Measurements from ENCODE around the gene SORCS1.

The SORCS1 gene

GRCh38 chr10:107104026-107104652, 60.4 kb downstream of the SORCS1 start:
- no peak for DNase-seq (ENCODE audit: low spot score)

- DNase-seq (ENCODE audit: low spot score), result no peak
Observed at GRCh38 chr10:107103174-107104025, 61.1 kb downstream of the SORCS1 start.

DNA sequence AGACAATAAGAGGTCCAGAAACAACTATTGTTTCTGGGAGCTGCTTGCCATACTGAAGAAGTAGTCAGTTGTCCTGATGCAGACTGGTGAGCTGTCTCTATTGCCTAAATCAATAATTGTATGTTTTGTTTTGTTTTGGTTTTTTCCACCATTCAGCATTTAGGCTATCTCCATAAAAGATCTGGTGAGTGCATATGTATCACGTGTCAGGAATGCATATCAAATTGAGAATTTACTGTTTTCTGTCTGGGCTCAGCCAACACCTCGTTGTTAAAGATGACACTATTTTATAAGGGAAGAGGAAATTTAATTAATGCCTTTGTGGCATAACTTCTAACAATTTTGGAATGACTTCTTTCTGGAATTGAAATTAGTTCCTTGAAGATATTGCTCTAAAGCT, 66.2 kb downstream of the SORCS1 start:
- DNase-seq (ENCODE audit: low spot score), result no peak

- no peak for DNase-seq (ENCODE audit: low spot score)
Observed at GRCh38 chr10:107094824-107095522, 69.5 kb downstream of the SORCS1 start.

DNA sequence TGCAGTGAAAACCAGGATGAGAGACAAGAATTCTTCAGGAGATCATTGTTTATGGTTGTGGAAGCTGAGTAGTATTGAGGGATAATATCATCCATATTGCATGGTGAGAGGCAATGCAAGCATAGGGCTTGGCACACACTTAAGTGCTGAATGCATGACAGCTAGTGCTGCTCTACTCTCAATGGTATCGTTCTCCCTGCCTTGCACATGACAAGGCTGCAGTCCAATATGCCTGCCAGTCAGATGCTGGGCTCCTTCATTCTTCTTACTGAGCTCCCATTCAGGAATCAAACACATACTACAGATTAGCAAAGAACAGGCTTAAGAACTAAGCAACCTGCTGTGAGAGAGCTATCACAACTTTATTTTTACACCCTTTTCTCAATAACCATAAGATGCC, 72.2 kb downstream of the SORCS1 start:
- no peak for DNase-seq (ENCODE audit: low spot score)

GRCh38 chr10:107091126-107091525, 73.4 kb downstream of the SORCS1 start:
- DNase-seq (ENCODE audit: low spot score), result peak; percentile 5

GRCh38 chr10:107085665-107086525, 78.6 kb downstream of the SORCS1 start:
- no peak for DNase-seq (ENCODE audit: low spot score)

- DNase-seq (ENCODE audit: low spot score), result no peak
Observed at GRCh38 chr10:107083388-107084009, 81.0 kb downstream of the SORCS1 start.

DNA sequence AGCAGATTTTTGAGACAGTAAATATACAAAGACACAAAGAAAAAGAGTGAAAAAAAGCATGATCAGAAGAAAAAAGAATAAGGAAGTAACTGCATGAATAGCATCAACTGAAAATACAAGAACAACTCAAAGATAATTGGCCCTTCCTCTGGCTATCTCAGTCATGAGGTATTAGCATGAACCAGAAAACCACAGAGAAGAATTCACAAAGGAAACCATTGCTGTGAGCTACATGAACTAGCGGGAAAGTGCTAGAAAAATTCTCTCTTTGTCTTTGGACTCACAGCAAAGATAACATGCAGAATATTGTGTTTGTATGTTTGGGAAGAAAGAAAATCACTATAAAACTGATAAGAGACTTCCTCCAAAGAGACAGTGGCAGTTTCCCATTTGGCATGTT, 82.9 kb downstream of the SORCS1 start:
- no peak for DNase-seq (ENCODE audit: low spot score)

DNA sequence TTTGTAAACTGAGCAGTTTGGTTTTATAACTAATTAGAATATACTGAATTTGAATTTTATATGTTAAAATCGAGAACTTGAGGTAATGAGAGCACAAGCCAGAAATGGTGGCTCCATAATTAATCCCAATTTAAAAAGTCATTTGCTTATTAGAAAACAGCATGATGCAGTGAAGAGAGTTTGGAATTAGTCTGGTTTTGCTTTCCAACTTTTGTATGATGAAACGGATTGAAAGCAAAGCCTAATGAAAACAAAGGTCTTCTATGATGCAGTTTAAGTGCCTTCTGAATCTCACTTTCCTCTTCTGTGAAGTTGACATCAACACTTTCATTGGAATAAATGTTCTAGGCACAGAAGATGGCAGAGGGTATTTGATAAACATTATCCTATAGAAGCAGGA, 89.4 kb downstream of the SORCS1 start:
- no peak for DNase-seq (ENCODE audit: low spot score)

- no peak for DNase-seq (ENCODE audit: low spot score)
Observed at GRCh38 chr10:107072786-107073185, 91.7 kb downstream of the SORCS1 start.

DNA sequence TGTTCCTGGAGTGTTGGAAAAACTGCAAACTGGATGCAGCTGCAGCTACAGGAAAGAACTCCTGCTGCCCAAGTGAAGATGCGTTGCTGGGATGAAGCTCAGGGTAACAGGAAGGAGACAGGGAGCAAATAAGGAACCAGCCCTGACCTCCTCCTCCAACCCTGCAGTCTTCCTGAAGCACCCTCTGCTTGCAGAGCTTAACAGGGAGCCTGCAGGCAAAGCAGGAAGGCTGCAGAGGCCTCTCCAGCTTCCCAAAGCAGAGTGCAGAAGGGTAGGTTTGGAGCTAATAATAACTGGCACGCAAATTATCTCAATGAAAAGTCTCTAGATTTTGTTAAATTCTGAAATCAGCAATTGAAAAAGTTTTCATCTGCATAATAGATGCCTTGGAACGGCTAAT, 92.5 kb downstream of the SORCS1 start:
- DNase-seq (ENCODE audit: low spot score), result no peak

DNA sequence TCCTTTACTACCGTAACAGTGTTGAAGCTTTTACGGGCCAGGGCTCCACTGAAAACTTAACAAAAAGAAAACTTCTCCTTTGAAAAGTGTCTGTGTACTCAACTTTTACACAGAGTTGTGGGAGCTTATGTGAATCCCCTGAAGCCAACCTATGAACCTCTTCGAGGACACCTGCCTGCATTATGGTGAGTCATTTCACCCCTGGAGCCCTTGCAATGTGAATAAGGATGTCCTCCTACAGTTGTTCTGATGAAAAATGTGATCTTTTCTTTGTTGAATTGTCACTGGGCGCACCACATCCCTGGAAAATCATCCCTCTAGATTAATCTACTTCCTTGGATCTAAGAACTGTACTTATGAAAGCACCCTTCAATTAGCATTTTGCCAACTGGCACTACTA, 93.2 kb downstream of the SORCS1 start:
- no peak for DNase-seq (ENCODE audit: low spot score)

DNA sequence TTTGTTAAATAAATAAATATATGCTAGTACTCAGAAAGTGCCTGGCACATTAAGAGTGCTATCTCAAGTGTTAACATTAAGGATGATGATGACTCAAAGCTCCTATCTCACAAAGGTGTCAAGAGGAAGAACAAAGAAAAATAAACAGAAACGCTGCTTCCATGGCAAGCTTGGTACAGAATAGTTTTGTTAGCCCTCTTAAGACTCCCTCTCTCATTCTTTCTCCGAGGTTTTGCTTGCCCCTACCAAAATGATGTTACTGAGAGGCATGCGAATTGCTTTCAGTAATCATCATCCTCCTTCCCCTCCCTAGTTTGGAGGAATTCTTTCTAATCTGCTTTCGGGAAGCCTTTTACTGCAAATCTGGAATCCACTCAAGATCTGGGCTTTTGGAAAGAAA, 96.7 kb downstream of the SORCS1 start:
- no peak for DNase-seq (ENCODE audit: low spot score)

DNA sequence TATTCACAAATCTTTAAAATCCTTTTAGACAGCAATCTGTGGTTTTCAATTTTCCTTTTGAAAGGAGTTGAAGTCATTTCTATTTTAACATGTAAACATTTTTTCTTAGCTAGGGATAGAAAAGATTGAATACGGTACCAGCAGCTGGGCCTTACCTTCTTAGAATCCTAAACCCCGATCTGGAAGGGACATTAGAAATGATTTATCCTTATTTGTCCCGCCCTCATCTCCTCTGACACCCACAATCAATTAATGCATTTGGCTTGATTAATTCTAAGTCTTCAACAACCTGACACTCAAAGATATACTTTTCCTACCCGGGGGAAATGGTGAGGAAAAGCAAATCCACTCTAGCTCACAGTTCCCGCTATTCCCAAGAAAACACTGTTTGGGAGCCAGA, 100.4 kb downstream of the SORCS1 start:
- no peak for DNase-seq (ENCODE audit: low spot score)

GRCh38 chr10:107059872-107060271, 104.6 kb downstream of the SORCS1 start:
- no peak for DNase-seq (ENCODE audit: low spot score)

- no peak for DNase-seq (ENCODE audit: low spot score)
Observed at GRCh38 chr10:107059068-107059804, 105.3 kb downstream of the SORCS1 start.

- DNase-seq (ENCODE audit: low spot score), result no peak
Observed at GRCh38 chr10:107058331-107058730, 106.2 kb downstream of the SORCS1 start.

DNA sequence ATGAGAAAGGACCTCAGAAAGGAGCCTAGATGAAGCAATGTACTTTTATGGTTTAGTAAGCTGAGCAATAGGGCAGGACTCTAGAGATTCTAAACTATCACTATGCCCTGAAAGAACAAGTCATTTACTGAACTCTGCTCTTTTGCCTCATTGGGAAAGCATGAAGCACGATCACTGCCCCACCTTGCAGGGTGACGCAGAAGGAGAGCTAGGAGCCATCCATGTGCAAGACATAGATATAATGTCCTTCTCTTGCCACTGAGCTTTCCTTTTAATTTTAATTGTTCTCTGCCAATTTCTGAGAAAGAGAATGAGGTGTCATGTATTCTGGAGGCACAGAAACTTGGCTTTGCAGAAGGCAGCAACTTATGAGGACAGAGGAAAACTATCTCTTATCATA, 108.3 kb downstream of the SORCS1 start:
- no peak for DNase-seq (ENCODE audit: low spot score)

- no peak for DNase-seq (ENCODE audit: low spot score)
Observed at GRCh38 chr10:107054469-107055156, 109.9 kb downstream of the SORCS1 start.

Measured in RKO (cell line).